ENCODE results near the gene DAG1. TPM values are rescaled to one million over a fixed set of nuclear protein-coding genes. Genes with fewer than 3 reads are reported as not detected.

DAG1 gene
- total and polyA plus RNA-seq, 8 donors: 43.4 to 116 (median 54.5) TPM

- intact Hi-C loops (cut with DNase I): no loop called here
- Histone ChIP-seq H3K4me3 (no peak overlapping the region), H3K27ac (no peak overlapping the region), H3K9me3 (no peaks in the 10 kb centered on the region), H3K36me3 (no peaks in the 10 kb centered on the region), H3K27me3 (no peaks in the 10 kb centered on the region), H3K4me1 (peaks cover 0 to 16% of the 10 kb centered on the region in 2 donors)
- no peak for ATAC-seq
- no peak for DNase-seq
- no peak for TF ChIP-seq CTCF (IDR thresholded peaks at IDR 0.05)
These were observed 16.4 kb upstream of the DAG1 start for GRCh38 chr3:49453621-49454020.

- peaks cover 0 to 9% of the 10 kb centered on the region in 2 donors for H3K4me1 ChIP-seq
These were observed 15.6 kb upstream of the DAG1 start for GRCh38 chr3:49454458-49454857.

GRCh38 chr3:49454898-49455681 lies 15.0 kb upstream of the DAG1 start:
- no peaks in the 10 kb centered on the region for H3K36me3 ChIP-seq
- intact Hi-C loops (cut with DNase I): no loop called here
- DNase-seq (no peak), ATAC-seq (peak; percentile 11)
- no peaks in the 10 kb centered on the region for H3K9me3 ChIP-seq
- no peak overlapping the region for H3K4me3 ChIP-seq
- H3K27me3 ChIP-seq: no peaks in the 10 kb centered on the region
- H3K27ac ChIP-seq: no peak overlapping the region
- TF ChIP-seq CTCF (IDR thresholded peaks at IDR 0.05): no peak
- peaks cover 0 to 9% of the 10 kb centered on the region in 2 donors for H3K4me1 ChIP-seq

More at GRCh38 chr3:49454458-49454857, 15.6 kb upstream of the DAG1 start:
- Histone ChIP-seq H3K9me3 (no peaks in the 10 kb centered on the region), H3K4me3 (no peak overlapping the region), H3K27ac (no peak overlapping the region), H3K36me3 (no peaks in the 10 kb centered on the region), H3K27me3 (no peaks in the 10 kb centered on the region)
- DNase-seq (no peak), ATAC-seq (peak; percentile 90)
- intact Hi-C loops (cut with DNase I): no loop called here
- no peak for TF ChIP-seq CTCF (IDR thresholded peaks at IDR 0.05)

- Histone ChIP-seq H3K4me1 (peaks cover 5 to 14% of the 10 kb centered on the region in 2 donors), H3K27me3 (no peaks in the 10 kb centered on the region), H3K27ac (no peak overlapping the region), H3K9me3 (no peaks in the 10 kb centered on the region), H3K36me3 (no peaks in the 10 kb centered on the region), H3K4me3 (no peak overlapping the region)
- ATAC-seq: no peak
- no peak for DNase-seq
- intact Hi-C loops (cut with DNase I): no loop called here
- TF ChIP-seq CTCF (IDR thresholded peaks at IDR 0.05): no peak
These were observed 13.6 kb upstream of the DAG1 start for GRCh38 chr3:49456466-49456865.

- no peak for TF ChIP-seq CTCF (IDR thresholded peaks at IDR 0.05)
- DNase-seq (no peak), ATAC-seq (no peak)
- Histone ChIP-seq H3K27ac (no peak overlapping the region), H3K4me3 (no peak overlapping the region), H3K27me3 (no peaks in the 10 kb centered on the region), H3K4me1 (peaks cover 9 to 20% of the 10 kb centered on the region in 2 donors), H3K36me3 (no peaks in the 10 kb centered on the region), H3K9me3 (no peaks in the 10 kb centered on the region)
- intact Hi-C loops (cut with DNase I): no loop called here
These were observed 9.7 kb upstream of the DAG1 start for GRCh38 chr3:49460188-49460890.

Data from left lung (tissue), 10 donors.